Measurements from ENCODE around the gene CASKIN1.

The CASKIN1 gene

DNA sequence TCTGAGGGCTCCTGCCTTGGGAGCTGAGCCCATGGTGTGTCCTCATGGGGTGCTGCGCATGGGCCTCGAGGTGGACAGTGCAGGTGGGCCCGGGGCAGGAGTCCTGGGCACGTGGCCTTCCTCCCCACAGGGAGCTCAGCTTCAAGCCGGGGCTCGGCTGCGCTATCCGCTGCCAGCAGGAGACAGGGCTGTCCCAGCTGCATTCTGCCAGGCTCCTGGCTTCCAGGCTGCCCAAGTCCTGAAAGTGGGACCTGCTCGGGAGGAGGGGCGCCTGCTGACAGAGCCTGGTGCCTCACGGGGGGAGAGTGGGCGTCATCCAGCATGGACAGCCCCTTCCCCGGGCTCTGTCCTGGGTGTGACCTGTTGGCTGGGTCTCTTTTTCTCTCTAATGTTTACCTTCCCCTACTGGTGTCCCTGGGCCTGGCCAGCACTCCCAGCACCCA is 33.7 kb downstream of the CASKIN1 start:
- H3K27me3 ChIP-seq (ENCODE audit: insufficient read depth, insufficient read length), result no peaks in the 10 kb centered on the region

DNA sequence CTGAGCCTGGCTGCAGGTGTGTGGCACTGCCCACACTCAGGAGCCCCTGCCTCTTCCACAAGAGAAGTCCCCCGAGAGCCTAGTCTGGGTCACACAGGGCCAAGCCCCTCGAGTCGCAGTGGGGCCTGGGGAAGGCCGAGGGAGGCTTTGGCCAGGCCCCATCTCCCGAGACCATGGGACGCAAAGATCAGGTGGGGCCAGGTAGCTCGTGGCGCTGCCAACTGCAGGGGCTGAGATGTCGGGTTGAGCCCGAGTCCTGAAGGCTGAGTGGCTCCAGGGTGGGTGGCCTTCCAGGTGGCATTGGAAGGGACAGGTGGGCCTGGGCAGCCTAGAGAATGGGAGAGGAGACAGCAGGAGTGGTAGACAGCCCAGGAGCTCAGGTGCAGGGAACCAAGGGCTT is 34.5 kb downstream of the CASKIN1 start:
- H3K4me1 ChIP-seq (ENCODE audit: insufficient read depth, insufficient read length), result peaks cover 61% of the 10 kb centered on the region
- no peak for TF ChIP-seq ZNF274 (IDR thresholded peaks at IDR 0.05; ENCODE audit: low read depth, low read length)
- TF ChIP-seq SUZ12 (IDR thresholded peaks at IDR 0.05; ENCODE audit: extremely low read depth, insufficient read depth, insufficient read length), result no peak
- no peak for TF ChIP-seq YY1 (IDR thresholded peaks at IDR 0.05; ENCODE audit: insufficient read depth, insufficient read length)
- peaks cover 66% of the 10 kb centered on the region for H3K36me3 ChIP-seq (ENCODE audit: insufficient read depth, insufficient read length, low read length)
- no peaks in the 10 kb centered on the region; the same call in 1 of the 2 replicates for H3K9me3 ChIP-seq (ENCODE audit: insufficient read depth, low read length)
- H3K4me3 ChIP-seq (ENCODE audit: insufficient read length, low read depth), result no peak overlapping the region
- H3K27me3 ChIP-seq (ENCODE audit: insufficient read depth, insufficient read length), result no peaks in the 10 kb centered on the region
- peak overlapping the region; percentile 64 for H3K9ac ChIP-seq (ENCODE audit: insufficient read length, low read depth)
- DNase-seq (ENCODE audit: low read depth, low spot score), result no peak

More for the DNA sequence above, 33.7 kb downstream of the CASKIN1 start:
- H3K9ac ChIP-seq (ENCODE audit: insufficient read length, low read depth), result peak overlapping the region; percentile 51
- peaks cover 66% of the 10 kb centered on the region for H3K36me3 ChIP-seq (ENCODE audit: insufficient read depth, insufficient read length, low read length)
- no peak overlapping the region for H3K4me3 ChIP-seq (ENCODE audit: insufficient read length, low read depth)
- TF ChIP-seq SUZ12 (IDR thresholded peaks at IDR 0.05; ENCODE audit: extremely low read depth, insufficient read depth, insufficient read length), result no peak
- no peak for TF ChIP-seq YY1 (IDR thresholded peaks at IDR 0.05; ENCODE audit: insufficient read depth, insufficient read length)
- no peak for TF ChIP-seq ZNF274 (IDR thresholded peaks at IDR 0.05; ENCODE audit: low read depth, low read length)
- no peak for DNase-seq (ENCODE audit: low read depth, low spot score)
- no peaks in the 10 kb centered on the region; the same call in 1 of the 2 replicates for H3K9me3 ChIP-seq (ENCODE audit: insufficient read depth, low read length)
- H3K4me1 ChIP-seq (ENCODE audit: insufficient read depth, insufficient read length), result peaks cover 53% of the 10 kb centered on the region

DNA sequence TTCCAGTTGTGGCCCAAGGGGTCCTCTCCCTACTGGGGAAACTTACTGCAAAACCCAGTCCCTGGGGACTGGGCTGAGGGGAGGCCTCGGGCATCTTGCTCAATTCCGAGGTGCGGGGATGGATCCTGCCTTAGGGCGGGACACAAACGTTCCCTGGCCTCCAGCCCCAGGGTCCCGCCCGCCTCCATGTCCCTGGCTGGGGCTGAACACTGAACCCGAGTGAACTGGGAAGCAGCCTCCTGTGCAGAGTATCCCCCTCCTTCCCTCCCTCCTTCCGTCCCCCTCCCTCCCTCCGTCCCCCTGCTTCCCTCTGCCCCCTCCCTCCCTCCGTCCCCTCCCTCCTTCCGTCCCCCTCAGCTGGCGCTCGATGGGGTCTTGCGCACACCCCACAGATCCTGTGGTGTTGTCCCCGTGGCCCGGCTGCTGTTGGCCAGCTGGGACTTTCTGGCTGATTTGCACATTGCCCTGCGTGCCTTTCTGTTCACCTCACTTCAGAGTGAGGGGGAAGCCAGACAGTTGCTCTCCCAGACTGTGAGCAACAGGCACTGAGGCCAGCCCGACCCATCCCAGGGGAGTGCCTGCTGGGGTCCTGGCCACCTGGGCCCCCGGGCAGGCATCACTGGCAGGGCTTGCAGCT is 35.4 kb downstream of the CASKIN1 start:
- Histone ChIP-seq H3K9me3 (ENCODE audit: insufficient read depth, low read length) (no peaks in the 10 kb centered on the region; the same call in 1 of the 2 replicates), H3K27me3 (ENCODE audit: insufficient read depth, insufficient read length) (no peaks in the 10 kb centered on the region), H3K36me3 (ENCODE audit: insufficient read depth, insufficient read length, low read length) (peaks cover 61% of the 10 kb centered on the region), H3K4me3 (ENCODE audit: insufficient read length, low read depth) (no peak overlapping the region), H3K9ac (ENCODE audit: insufficient read length, low read depth) (peak overlapping the region; percentile 74), H3K4me1 (ENCODE audit: insufficient read depth, insufficient read length) (peaks cover 64% of the 10 kb centered on the region)
- TF ChIP-seq YY1 (IDR thresholded peaks at IDR 0.05; ENCODE audit: insufficient read depth, insufficient read length) (no peak), ZNF274 (IDR thresholded peaks at IDR 0.05; ENCODE audit: low read depth, low read length) (no peak), SUZ12 (IDR thresholded peaks at IDR 0.05; ENCODE audit: extremely low read depth, insufficient read depth, insufficient read length) (no peak)
- no peak for DNase-seq (ENCODE audit: low read depth, low spot score)

DNA sequence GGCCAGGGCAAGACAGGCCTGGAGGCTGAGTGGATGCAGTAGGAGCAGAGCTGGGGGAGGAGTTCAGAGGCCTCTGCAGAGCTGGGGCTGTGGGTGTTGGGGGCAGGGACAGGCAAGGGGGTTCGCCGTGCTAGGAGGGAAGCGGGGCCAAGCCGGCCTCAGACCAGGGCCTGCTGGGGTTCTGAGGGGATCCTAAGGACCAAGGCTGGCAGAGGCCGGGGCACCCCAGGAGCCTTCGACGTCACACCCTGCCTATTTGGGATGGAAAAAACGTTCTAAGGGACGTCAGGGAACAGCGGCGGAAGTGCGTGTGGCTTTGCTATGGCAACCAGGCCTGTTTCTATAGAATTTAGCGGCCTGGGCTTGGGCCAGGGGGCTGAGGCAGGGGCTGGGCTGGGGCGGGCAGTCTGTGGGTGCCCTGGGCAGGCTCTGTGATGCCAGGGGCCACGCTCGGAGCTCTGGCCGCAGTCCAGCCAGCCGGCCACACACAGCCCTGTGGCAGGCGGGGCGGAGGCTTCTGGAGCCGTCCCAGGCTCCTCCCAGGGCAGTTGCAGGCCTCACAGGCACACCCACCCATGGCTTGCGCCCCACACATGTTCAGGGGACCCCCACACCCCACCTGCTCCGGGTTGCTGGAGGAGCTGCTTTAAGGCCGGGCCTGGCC is 37.1 kb downstream of the CASKIN1 start:
- H3K9ac ChIP-seq (ENCODE audit: insufficient read length, low read depth), result peak overlapping the region; percentile 96

DNA sequence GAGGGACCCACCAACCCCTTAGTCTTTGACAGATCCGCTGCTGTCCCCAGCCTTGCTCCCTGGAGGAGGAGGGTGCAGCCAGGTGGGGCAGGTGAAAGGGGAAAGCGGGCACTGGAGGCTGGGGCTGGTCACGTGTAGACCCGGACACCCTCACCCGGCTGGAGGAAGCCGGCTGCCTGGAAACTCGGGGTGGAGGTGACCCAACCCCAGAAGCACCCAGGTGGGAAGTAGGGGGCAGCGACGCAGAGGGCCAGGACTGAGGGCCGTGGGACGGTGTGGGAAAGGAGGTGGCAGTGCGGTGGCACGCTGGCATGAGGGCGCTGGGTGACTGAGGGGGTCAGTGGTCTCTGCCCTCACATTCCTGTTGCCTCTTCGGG is 38.2 kb downstream of the CASKIN1 start:
- Histone ChIP-seq H3K36me3 (ENCODE audit: insufficient read depth, insufficient read length, low read length) (peaks cover 59% of the 10 kb centered on the region), H3K9me3 (ENCODE audit: insufficient read depth, low read length) (no peaks in the 10 kb centered on the region), H3K9ac (ENCODE audit: insufficient read length, low read depth) (peak overlapping the region; percentile 96), H3K4me3 (ENCODE audit: insufficient read length, low read depth) (no peak overlapping the region), H3K27me3 (ENCODE audit: insufficient read depth, insufficient read length) (no peaks in the 10 kb centered on the region), H3K4me1 (ENCODE audit: insufficient read depth, insufficient read length) (peaks cover 57% of the 10 kb centered on the region)
- DNase-seq (ENCODE audit: low read depth, low spot score), result no peak
- TF ChIP-seq SUZ12 (IDR thresholded peaks at IDR 0.05; ENCODE audit: extremely low read depth, insufficient read depth, insufficient read length), result no peak
- TF ChIP-seq YY1 (IDR thresholded peaks at IDR 0.05; ENCODE audit: insufficient read depth, insufficient read length), result no peak
- no peak for TF ChIP-seq ZNF274 (IDR thresholded peaks at IDR 0.05; ENCODE audit: low read depth, low read length)

More for the DNA sequence above, 37.1 kb downstream of the CASKIN1 start:
- no peaks in the 10 kb centered on the region; the same call in 1 of the 2 replicates for H3K9me3 ChIP-seq (ENCODE audit: insufficient read depth, low read length)
- H3K36me3 ChIP-seq (ENCODE audit: insufficient read depth, insufficient read length, low read length), result peaks cover 59% of the 10 kb centered on the region
- DNase-seq (ENCODE audit: low read depth, low spot score), result no peak
- no peak overlapping the region for H3K4me3 ChIP-seq (ENCODE audit: insufficient read length, low read depth)
- H3K27me3 ChIP-seq (ENCODE audit: insufficient read depth, insufficient read length), result no peaks in the 10 kb centered on the region
- peaks cover 61% of the 10 kb centered on the region for H3K4me1 ChIP-seq (ENCODE audit: insufficient read depth, insufficient read length)
- TF ChIP-seq SUZ12 (IDR thresholded peaks at IDR 0.05; ENCODE audit: extremely low read depth, insufficient read depth, insufficient read length) (no peak), YY1 (IDR thresholded peaks at IDR 0.05; ENCODE audit: insufficient read depth, insufficient read length) (no peak), ZNF274 (IDR thresholded peaks at IDR 0.05; ENCODE audit: low read depth, low read length) (no peak)

DNA sequence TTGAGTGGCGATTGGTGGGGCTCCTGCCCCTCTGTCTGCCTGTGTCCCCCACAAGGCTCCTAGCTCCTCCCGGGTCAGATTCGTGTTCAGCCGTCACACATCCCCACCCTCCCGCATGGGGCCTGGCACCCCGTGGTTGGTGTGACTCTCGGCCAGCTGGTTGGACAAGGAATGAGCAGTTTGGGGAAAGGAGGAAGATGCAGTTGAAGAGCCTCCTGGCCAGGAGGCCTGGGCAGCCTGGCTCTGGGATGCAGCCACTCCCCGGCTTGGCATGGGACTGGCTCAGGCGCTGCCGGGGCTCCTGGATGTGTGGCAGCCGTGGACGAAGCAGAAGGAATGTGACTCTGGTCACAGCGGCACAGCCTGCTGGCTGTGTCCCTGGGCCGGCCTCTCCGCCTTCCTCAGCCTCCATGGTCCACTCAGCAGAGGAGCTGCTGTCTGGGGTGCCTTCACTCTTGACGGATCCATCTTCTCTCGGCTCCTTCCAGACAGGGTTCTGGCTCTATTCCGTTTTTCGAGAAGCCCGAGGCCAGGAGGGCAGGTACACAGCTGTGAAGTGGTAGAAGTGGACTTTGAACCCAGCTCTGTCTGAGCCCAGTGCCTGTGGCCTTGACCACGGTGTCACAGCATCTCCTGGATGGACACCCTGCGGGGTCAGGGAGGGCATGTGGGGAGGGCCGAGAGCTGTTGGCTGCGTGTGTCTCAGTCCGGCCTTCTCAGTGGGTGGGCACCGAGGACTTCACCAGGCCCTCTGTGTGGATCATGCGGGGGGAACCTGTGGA is 38.7 kb downstream of the CASKIN1 start:
- Histone ChIP-seq H3K4me3 (ENCODE audit: insufficient read length, low read depth) (no peak overlapping the region), H3K9ac (ENCODE audit: insufficient read length, low read depth) (peak overlapping the region; percentile 96), H3K9me3 (ENCODE audit: insufficient read depth, low read length) (no peaks in the 10 kb centered on the region), H3K27me3 (ENCODE audit: insufficient read depth, insufficient read length) (no peaks in the 10 kb centered on the region), H3K36me3 (ENCODE audit: insufficient read depth, insufficient read length, low read length) (peaks cover 64% of the 10 kb centered on the region), H3K4me1 (ENCODE audit: insufficient read depth, insufficient read length) (peaks cover 60% of the 10 kb centered on the region)
- DNase-seq (ENCODE audit: low read depth, low spot score), result no peak
- no peak for TF ChIP-seq SUZ12 (IDR thresholded peaks at IDR 0.05; ENCODE audit: extremely low read depth, insufficient read depth, insufficient read length)
- TF ChIP-seq YY1 (IDR thresholded peaks at IDR 0.05; ENCODE audit: insufficient read depth, insufficient read length), result no peak
- TF ChIP-seq ZNF274 (IDR thresholded peaks at IDR 0.05; ENCODE audit: low read depth, low read length), result no peak

Data from NT2/D1 (cell line).